HepG2 (cell line): ENCODE data around the gene PALS1. TPM values are rescaled to one million over a fixed set of nuclear protein-coding genes. Genes with fewer than 3 reads are reported as not detected.

Experiments
- ATAC-seq: fragments of 200-7000 bp; cut with Tn5 transposase; 3 replicates; pipeline ENCODE4 v1.9.1; 2020; ENCODE audit warnings: mild to moderate bottlenecking, moderate library complexity
- BruUV-seq: library from RNA; stranded (reverse); fragments of 400-500 nt; replicated peaks from 2 replicates; lab custom pipeline; 2021; lab: Mats Ljungman, UMichigan
- CTCF ChIA-PET: fragments of 300-600 bp; formaldehyde crosslinking; extraction: SDS; loops from one replicate; lab custom pipeline; 2021; ENCODE audit warnings: low total read pairs, inconsistent platforms, low intra/inter-chr PET ratio; lab: Yijun Ruan, JAX
- POLR2A ChIA-PET: fragments of 350-600 bp; sonication (Branson Sonifier 250); formaldehyde crosslinking; loops from one replicate; lab custom pipeline; 2020; ENCODE audit warnings: antibody characterized with exemption, inconsistent platforms; lab: Yijun Ruan, JAX
- DNase-seq: peaks from one replicate; pipeline ENCODE4 v3.0.0-alpha.2; 2015; ENCODE audit warnings: low spot score
- FAIRE-seq: peaks from 3 replicates; lab custom pipeline; 2011; peaks lifted over from hg19 to GRCh38; lab: Jason Lieb, UNC
- H2AFZ ChIP-seq: one replicate; pipeline ENCODE4 v1.6.1; 2011; ENCODE audit warnings: low read length, inconsistent platforms
- H3K27ac ChIP-seq: fragments of 300-600 bp; 3 replicates; pipeline ENCODE4 v1.8.0; 2011; ENCODE audit warnings: mixed run types, mild to moderate bottlenecking, mixed read lengths, low read length, inconsistent platforms; ENCODE audit not compliant: insufficient read depth; ENCODE audit errors: extremely low read length
- H3K27me3 ChIP-seq, 2 experiments: fragments of 200-600 bp in 1 of 2; 2 replicates in 1 of 2; 3 replicates in 1 of 2; pipeline versions ENCODE4 v1.6.0 to v1.8.0; 2011; ENCODE audit warnings: low read length in 2 of 2, mild to moderate bottlenecking in 2 of 2, moderate library complexity in 2 of 2, inconsistent platforms in 1 of 2; ENCODE audit not compliant: insufficient read depth in 2 of 2, control insufficient read depth in 1 of 2
- H3K36me3 ChIP-seq, 2 experiments: fragments of 200-600 bp in 1 of 2; replicated peaks in 1 of 2; 2 replicates in 1 of 2; 3 replicates in 1 of 2; pipeline versions ENCODE4 v1.5.1 to v1.8.0; 2011; ENCODE audit warnings: low read length in 2 of 2, inconsistent platforms in 1 of 2; ENCODE audit not compliant: insufficient read depth in 2 of 2, control insufficient read depth in 1 of 2
- H3K4me1 ChIP-seq: 2 replicates; pipeline ENCODE4 v1.5.1; 2012; ENCODE audit warnings: low read length, inconsistent platforms; ENCODE audit not compliant: insufficient read depth
- H3K4me2 ChIP-seq: 2 replicates; pipeline ENCODE4 v1.6.0; 2011; ENCODE audit warnings: low read depth, low read length, inconsistent platforms
- H3K4me3 ChIP-seq, 3 experiments: fragments of 200-600 bp in 1 of 3; sonication (generic), shearing (Covaris generic) in 1 of 3; replicated peaks in 1 of 3; 2 replicates each; pipeline ENCODE4 v1.5.1; 2011 to 2016; ENCODE audit warnings: low read length in 3 of 3, inconsistent platforms in 2 of 3, low read depth in 2 of 3, mild to moderate bottlenecking in 2 of 3, control low read depth in 1 of 3, mixed read lengths in 1 of 3; ENCODE audit not compliant: insufficient read depth in 1 of 3
- H3K79me2 ChIP-seq: one replicate; pipeline ENCODE4 v1.6.1; 2011; ENCODE audit warnings: low read length, inconsistent platforms; ENCODE audit not compliant: insufficient read depth
- H3K9ac ChIP-seq: 2 replicates; pipeline ENCODE4 v1.6.0; 2011; ENCODE audit warnings: mild to moderate bottlenecking, low read depth, low read length, inconsistent platforms; ENCODE audit not compliant: insufficient read depth
- H3K9me3 ChIP-seq: 2 replicates; pipeline ENCODE4 v1.5.1; 2012; ENCODE audit warnings: mild to moderate bottlenecking, low read length
- H4K20me1 ChIP-seq: 2 replicates; pipeline ENCODE4 v1.6.0; 2011; ENCODE audit warnings: inconsistent platforms, mild to moderate bottlenecking, low read length, moderate library complexity; ENCODE audit not compliant: insufficient read depth
- CTCF ChIP-seq: sonication (generic); formaldehyde crosslinking; IDR thresholded peaks from 2 replicates; pipeline ENCODE4 v1.5.0; 2020; ENCODE audit warnings: mild to moderate bottlenecking, missing genetic modification reagents, moderate library complexity
- SMC3 ChIP-seq: IDR thresholded peaks from 2 replicates; pipeline ENCODE4 v1.6.1; 2011; ENCODE audit warnings: low read length, improper control_type of control experiment
- STAG1 ChIP-seq: sonication (generic); formaldehyde crosslinking; IDR thresholded peaks from 2 replicates; pipeline ENCODE4 v1.4.0; 2020; ENCODE audit warnings: missing genetic modification reagents
- ZNF205 ChIP-seq: IDR thresholded peaks from 2 replicates; pipeline ENCODE4 v1.6.1; 2018; ENCODE audit warnings: missing biosample characterization, missing genetic modification reagents
- WGBS: methylation state at CpG from one replicate; pipeline ENCODE4 v1.1.6; 2017; ENCODE audit warnings: low lambda C conversion rate; 5-methylcytosine and 5-hydroxymethylcytosine counted together
- in situ Hi-C: cut with HindIII; loops from 2 replicates; pipeline ENCODE4 v1.10.0; 2017; ENCODE audit warnings: low pct_unique_long_range_greater_than_20kb; ENCODE audit not compliant: extremely low pct_ligation_motif_present
- intact Hi-C: fragments of 100-400 bp; cut with micrococcal nuclease; formaldehyde crosslinking; loops from one replicate; pipeline ENCODE4 v1.10.0; 2022; ENCODE audit not compliant: unreplicated experiment
- polyA plus RNA-seq, 8 experiments: library from polyadenylated mRNA; depleted of rRNA in 3 of 8; stranded (reverse) in 7 of 8; unstranded in 1 of 8; fragments of >200 nt; fragmentation: Illumina TruSeq in 4 of 8; extraction: Trizol in 4 of 8; gene quantifications; 2 replicates each; pipeline versions ENCODE4 v1.2.1 to v1.2.3, GENCODE V29; 2011 to 2016; ENCODE audit warnings: low read depth in 4 of 8, missing spikeins in 1 of 8, mixed read lengths in 1 of 8; ENCODE audit not compliant: insufficient read depth in 1 of 8
- total RNA-seq, 5 experiments: library from RNA; depleted of rRNA; stranded (reverse); fragments of >200 nt; fragmentation: Illumina TruSeq; extraction: Trizol; gene quantifications; 2 replicates each; pipeline ENCODE4 v1.2.3, GENCODE V29; 2016; ENCODE audit warnings: low read depth in 1 of 5

Gene PALS1
- total and polyA plus RNA-seq, 2 of the 13 experiments (the other 11 are each of a cell fraction or from before 2014, with no cell fraction given) = 8.8 to 20.0 TPM

GRCh38 chr14:67285876-67286452 is 44.7 kb downstream of the PALS1 start:
- Histone ChIP-seq H3K36me3 (no peaks in the 10 kb centered on the region), H2AFZ (no peak overlapping the region), H4K20me1 (no peaks in the 10 kb centered on the region), H3K9ac (no peak overlapping the region), H3K4me1 (no peaks in the 10 kb centered on the region), H3K79me2 (no peaks in the 10 kb centered on the region), H3K27me3 (no peaks in the 10 kb centered on the region), H3K4me3 (no peak overlapping the region), H3K4me2 (no peak overlapping the region), H3K9me3 (no peaks in the 10 kb centered on the region), H3K27ac (no peak overlapping the region)
- DNase-seq (peak; percentile 25), ATAC-seq (no peak), FAIRE-seq (no peak)
- POLR2A ChIA-PET = no interaction called here
- TF ChIP-seq ZNF205 (no peak), CTCF (0 out of 2 replicates have a peak, but pooled peaks have one; percentile 33), STAG1 (CRISPR knock-in tag) (peak; percentile 46), SMC3 (peak; percentile 10; the same call in 1 of the 2 replicates)
- 70% methylated on average over 2 of the region's 2 CpGs for WGBS
- BruUV-seq = no TSS peak
- in situ Hi-C loops = no loop called here
- CTCF ChIA-PET = interaction anchor here (3.8 kb wide), 1 partner anchor 120 kb away, joined by 42 read pairs; no protein-coding TSS in a partner anchor
- intact Hi-C loops = loop anchor here (1.0 kb wide), 1 partner anchor 120 kb away; no protein-coding TSS in a partner anchor

Other genes starting within 250 kb of the PALS1 start
- 0.18 TPM in 1 of 2 replicates, not detected in the other for gene GARIN2, start 52.0 kb upstream of the PALS1 start, total RNA-seq (2016; rRNA removed; fragmentation: Illumina TruSeq; extraction: Trizol)
- gene GARIN2, start 52.0 kb upstream of the PALS1 start, polyA plus RNA-seq (2011; rRNA removed) = not detected in 2 replicates
- gene ATP6V1D, start 118.4 kb downstream of the PALS1 start, total RNA-seq (2016; rRNA removed; fragmentation: Illumina TruSeq; extraction: Trizol) = 53.9 and 70.9 TPM in 2 replicates
- gene ATP6V1D, start 118.4 kb downstream of the PALS1 start, polyA plus RNA-seq (2011; rRNA removed) = 13.8 and 16.8 TPM in 2 replicates
- 246 and 389 TPM in 2 replicates for gene EIF2S1, start 118.9 kb downstream of the PALS1 start, total RNA-seq (2016; rRNA removed; fragmentation: Illumina TruSeq; extraction: Trizol)
- gene EIF2S1, start 118.9 kb downstream of the PALS1 start, polyA plus RNA-seq (2011; rRNA removed) = 40.7 and 49.1 TPM in 2 replicates
- gene PLEK2, start 170.7 kb downstream of the PALS1 start, total RNA-seq (2016; rRNA removed; fragmentation: Illumina TruSeq; extraction: Trizol) = 1.5 and 1.9 TPM in 2 replicates
- gene PLEK2, start 170.7 kb downstream of the PALS1 start, polyA plus RNA-seq (2011; rRNA removed) = 0.26 and 0.51 TPM in 2 replicates
- gene TMEM229B, start 247.3 kb downstream of the PALS1 start, total RNA-seq (2016; rRNA removed; fragmentation: Illumina TruSeq; extraction: Trizol) = 0.93 and 1.1 TPM in 2 replicates
- 0.69 and 1.6 TPM in 2 replicates for gene TMEM229B, start 247.3 kb downstream of the PALS1 start, polyA plus RNA-seq (2011; rRNA removed)